ENCODE results near the gene NKG7.

Gene NKG7

DNA sequence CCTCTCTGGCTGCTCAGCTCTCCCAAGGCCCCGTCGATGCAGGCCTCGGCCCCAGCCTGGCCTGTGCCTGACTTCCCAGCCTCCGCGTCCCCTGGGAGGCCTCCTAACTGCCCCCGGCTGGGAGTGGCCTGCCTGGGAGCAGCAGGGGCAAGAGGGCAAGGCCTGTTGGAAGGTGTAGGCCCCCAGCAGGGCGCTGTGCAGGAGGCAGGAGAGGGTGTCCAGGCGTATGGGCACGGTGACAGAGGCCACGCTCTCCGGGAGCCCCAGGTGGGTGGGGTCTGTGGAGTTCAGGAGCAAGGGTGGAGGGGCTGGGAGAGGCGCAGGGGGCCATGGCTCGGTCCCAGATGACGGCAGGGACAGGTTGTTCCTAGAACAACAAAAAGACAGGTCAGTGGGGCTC, 16.7 kb upstream of the NKG7 start:
- DNase-seq, result no peak

DNA sequence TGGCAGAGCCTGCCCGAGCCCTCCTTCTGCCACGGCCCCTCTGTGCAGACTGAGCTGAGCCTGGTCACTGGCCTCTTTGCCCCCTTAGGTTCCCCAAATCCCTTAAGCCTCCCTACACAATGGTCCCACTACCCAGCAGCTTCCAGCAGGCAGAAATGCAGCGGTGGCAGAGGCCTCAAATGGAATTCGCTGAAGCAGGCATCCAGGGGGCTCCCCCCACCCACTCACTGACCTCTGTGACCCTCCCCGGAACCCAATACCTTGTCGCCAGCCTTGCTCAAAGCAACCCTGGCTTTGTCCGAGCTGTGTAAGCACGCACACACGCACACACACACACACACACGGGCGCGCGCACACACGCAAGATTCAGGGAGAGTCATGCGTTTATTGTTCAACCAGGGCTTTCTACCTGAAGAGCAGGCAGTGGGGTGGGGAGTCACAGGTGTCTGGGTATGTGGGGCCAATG, 15.5 kb upstream of the NKG7 start, which contains the start of gene LIM2:
LIM2 (minus strand) TSS at position 51 of the 466 bp plus-strand sequence. CDS start 531 bp downstream, outside the sequence.
- no peak for DNase-seq

DNA sequence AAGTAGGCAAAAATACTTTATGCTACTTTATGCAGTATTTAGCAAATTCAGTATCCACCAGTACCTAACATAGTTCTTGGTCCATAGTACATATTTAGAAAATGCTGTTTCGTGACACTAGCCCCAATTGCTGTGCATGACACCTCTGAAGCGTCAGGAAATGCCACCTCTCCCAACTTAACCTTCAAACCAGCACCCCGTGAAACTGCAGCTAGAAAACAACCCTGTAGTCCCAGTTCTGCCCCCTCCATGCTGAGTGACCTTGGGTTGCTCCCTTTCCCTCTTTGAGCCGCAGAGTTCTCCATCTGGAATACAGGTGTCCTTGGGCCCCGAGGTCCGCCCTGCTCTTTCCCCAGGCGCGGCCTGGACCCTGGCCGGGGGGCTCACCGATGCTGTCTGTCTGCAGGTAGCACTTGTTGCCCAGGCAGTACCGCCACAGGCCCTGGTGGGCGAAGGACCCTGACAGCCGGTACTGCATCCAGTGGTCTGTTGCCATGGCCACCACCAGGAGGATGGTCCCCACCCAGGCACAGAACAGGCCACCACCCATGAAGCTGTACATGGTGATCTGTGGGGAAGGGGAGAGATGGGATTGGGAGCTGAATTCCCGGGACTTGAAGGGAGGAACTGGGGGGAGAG, 14.5 kb upstream of the NKG7 start:
- no peak for DNase-seq

DNA sequence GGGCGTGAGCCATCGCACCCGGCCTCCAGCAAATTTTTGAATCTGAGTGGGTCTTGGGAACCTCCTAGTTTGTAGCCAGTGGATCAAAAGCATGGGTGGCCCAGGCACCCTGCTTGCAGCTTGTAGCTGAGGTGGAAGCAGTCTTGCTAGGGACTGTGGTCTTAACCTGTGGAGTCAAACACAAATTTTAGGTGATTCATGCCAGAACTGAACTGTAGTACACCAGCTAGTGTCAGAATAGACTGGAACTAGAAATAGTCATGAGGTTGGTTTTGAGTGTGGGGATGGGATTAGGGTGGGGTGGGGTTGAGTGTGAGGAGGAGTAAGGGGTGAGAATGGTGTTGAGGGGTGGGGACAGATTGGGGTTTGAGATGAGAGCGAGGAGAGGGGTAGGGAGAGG, 9.6 kb upstream of the NKG7 start:
- no peak for DNase-seq

DNA sequence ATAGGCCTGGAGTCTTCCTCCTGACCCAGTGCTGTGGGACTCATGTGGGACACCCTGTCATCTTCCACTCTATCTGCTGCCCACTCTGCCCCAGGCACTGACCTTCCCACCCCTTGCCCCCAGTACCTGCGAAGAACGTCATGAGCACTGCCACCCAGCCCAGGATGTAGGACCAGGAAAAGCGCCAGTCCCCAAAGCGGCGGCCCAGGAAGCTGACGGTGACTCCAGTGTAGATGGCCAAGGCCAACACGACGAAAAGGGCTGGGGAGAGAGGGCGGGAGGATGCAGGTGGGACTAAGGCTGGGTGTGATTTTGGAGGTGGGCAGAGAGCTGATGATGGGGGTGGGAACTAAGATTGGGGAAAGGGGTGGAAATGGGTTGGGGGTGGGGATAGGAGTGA, 7.9 kb upstream of the NKG7 start:
- no peak for DNase-seq

DNA sequence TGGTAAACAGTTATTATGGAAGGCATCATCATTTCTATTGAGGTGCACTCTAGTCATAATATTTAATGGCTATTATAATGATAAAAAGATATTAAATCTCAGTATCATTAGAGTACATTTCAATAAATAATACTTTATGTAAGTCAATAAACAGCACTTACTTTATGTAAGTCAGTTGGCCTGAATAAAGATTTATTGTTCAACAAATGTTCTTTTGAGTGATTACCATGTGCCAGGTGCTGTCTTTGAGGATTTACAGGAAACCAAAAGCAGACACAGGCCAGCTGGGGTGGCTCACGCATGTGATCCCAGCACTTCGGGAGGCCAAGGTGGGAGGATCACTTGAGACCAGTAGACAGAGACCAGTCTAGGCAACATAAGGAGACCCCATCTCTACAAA, 5.0 kb upstream of the NKG7 start:
- DNase-seq, result no peak

DNA sequence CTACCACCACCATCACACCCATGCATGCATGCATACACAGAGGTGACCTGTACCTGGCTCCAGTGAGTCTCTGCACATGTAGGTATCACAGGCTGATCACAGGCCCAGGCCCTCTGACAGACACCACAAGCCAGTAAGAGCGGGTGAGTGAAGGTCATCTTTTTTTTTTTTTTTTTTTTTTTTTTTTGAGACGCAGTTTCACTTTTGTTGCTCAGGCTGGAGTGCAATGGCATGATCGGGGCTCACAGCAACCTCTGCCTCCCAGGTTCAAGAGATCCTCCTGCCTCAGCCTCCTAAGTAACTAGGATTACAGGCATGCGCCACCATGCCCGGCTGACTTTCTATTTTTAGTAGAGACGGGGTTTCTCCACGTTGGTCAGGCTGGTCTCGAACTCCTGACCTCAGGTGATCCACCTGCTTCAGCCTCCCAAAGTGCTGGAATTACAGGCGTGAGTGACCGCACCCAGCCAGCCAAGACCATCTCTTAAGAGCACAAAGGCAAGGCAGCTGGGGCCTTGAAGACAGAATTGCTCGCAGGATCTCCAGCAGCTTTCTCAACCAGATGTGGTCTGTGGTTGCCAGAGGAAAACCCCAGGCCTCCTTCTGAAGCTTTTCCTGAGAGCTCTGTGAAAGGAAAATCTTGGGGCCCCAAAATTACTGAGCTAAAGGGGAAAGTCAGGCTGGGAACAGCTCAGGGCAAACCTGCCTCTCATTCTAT, 3.2 kb upstream of the NKG7 start:
- DNase-seq, result peak; percentile 29

DNA sequence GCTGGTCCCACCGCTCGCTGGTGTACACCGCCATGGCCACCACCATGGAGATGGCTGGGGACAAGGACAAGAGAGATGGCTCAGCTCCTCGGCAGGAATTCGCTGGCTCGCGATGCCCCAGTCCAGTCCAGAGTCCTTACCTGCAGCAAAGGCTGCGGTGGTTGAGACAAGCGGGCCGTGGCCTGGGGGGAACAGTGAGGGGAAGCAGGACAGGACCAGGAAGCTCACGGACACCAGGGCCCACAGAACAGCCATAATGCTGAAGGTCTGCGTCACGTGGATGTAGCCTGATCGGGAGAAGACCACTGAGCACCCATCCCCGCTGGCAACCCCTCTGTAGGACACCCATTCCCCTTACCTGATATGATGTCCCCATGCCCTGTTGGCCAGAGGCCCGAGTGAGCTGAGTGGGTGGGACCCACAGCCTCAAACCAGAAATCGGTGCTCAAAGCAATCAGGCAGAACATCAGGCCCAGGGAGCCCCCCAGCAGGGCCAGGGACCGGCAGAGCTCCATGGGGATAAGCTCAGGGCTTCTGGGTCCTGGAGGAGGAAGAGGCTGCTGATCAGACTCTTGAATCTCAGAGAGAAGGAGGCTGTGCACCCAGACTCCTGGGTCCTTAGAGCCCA, 319 bp downstream of the NKG7 start:
- DNase-seq, result no peak

DNA sequence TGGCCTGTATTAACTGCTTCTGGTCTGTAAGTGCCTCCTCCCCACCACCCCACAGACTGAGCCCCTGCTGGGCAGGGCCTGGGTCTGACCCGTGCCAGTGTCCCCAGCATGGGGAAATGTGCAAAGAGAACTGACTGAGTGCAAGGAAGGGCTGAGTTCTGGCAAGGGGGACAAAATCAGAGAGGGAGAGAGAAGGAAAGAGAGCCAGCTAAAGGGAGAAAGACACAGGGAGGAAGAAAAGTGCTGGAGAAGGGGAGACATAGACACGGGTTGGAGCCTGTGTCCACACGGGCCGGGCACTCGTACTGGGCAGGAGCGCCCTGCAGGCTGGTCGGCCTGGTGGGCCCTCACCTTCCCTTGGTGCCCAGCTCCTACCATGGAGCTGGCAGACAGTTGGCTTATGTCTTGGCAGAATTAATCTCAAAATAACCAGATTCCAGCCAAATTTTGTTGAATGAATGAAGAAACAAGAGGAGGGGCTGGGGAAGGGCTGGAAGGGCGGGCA, 1.2 kb downstream of the NKG7 start:
- no peak for DNase-seq

DNA sequence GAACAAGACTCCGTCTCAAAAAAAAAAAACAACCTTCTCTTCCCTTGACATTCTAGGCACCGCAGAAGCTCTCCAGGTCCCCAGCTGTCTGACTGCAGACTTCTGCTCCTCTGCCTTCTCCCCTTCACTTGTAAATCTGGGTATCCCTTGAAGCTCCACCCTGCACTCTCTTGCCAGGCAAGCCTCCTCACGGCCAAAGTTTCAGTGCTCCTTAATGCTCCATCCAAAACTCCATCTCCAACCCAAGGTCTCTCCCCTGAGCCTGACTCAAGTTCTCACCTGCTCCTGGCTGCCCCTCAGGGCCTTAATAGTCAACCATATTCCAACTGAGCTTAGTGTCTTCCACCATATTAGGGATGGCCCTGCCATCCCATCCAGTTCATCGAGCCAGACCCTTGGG, 2.2 kb downstream of the NKG7 start:
- DNase-seq, result no peak

DNA sequence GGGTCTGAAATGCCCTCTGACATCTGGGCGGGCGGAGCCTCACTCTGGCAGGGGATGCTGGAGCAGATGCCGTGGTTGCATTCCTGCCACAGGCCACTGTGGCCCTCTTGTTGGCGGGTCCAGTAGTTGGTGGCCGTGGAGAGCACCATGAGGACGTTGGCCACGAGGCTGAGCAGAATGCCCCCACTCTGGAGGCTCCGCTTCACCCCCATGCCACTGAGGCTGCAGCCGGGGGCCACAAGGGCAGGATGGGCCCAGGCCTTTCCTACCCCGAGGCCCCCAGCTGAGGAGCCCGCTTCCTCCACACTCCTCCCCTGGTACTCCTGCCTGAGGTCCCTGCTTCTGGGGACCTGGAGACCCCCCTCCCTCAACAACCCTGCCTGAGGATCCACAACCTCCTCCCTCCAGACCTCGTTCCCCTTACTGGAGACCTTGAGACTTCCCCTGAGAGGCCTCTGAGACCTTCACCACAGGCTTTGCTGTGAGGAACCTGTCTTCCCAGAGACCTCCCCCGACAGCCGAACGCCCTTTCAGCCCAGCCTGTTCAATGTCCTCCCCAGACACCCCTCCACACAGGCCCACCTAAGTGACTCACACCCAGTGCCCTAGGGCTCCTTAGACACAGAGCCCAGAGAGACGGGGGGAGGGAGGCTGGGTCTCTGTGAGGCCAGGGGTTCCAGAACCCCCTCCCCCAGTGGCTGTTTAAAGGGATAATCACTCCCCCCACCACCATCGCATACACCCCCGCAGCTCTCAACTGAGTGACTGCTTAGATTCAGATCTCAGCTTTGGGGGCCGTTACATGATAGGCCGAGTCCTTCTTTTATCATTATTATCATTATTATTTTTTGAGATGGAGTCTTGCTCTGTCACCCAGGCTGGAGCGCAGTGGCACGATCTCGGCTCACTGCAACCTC, 3.8 kb downstream of the NKG7 start, which contains the start of gene CLDND2:
CLDND2 (minus strand) TSS at position 638 of the 917 bp plus-strand sequence; CDS start at position 212, 426 bp downstream.
- DNase-seq, result no peak

DNA sequence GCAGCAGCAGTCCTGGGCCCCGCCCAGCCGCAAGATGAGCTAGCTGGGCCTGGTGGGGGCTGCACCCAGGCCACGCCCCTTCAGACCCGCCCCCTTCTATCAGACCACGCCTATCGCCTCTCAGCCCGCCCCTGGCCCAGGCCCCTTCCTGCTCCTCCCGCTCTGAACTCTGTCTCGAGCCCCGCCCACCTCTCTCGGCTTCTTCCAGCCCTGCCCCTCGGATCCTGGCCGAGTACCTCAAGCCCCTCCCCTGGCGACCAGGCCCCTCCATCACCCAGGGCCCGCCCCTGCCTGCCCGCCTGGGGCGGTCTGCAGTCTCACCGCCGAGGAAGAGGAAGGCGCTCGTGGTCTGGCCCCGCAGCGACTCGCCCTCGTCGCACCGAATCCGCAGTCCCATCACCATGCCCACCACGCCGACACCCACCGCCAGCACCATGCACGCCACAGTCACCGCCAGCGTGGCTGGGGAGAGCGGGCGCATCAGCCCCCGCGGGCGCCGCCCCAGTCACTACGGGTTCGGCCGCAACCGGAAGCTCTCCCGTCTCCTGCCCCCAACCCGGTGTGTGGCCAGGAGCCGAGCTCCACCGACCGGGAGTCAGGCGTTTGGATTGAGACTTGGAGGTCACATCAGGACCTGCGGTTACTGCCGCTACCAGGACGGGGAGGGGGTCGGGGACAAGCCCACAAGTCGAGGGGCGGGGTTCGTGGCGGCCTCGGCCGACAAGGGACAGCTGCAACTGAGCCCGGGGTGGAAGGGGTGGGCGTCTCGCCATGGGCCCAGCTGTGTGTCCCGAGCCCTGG, 4.7 kb downstream of the NKG7 start:
- DNase-seq, result peak; percentile 98

DNA sequence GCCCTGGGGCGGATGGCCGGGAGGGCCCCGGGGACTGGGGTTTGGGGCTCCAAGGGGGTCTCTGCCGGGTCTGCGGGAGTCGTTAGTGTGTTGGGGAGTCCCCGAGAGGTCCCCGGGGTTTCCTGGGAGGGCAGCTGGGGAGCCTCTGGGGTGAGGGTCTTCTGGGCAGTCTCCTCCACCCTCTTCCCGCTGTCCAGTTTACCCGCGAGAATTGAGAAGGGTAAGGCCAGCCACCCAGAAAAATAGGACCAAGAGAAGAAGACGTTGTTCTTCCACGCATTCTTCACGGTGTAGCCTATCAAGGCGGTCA, 5.2 kb downstream of the NKG7 start:
- DNase-seq, result no peak

DNA sequence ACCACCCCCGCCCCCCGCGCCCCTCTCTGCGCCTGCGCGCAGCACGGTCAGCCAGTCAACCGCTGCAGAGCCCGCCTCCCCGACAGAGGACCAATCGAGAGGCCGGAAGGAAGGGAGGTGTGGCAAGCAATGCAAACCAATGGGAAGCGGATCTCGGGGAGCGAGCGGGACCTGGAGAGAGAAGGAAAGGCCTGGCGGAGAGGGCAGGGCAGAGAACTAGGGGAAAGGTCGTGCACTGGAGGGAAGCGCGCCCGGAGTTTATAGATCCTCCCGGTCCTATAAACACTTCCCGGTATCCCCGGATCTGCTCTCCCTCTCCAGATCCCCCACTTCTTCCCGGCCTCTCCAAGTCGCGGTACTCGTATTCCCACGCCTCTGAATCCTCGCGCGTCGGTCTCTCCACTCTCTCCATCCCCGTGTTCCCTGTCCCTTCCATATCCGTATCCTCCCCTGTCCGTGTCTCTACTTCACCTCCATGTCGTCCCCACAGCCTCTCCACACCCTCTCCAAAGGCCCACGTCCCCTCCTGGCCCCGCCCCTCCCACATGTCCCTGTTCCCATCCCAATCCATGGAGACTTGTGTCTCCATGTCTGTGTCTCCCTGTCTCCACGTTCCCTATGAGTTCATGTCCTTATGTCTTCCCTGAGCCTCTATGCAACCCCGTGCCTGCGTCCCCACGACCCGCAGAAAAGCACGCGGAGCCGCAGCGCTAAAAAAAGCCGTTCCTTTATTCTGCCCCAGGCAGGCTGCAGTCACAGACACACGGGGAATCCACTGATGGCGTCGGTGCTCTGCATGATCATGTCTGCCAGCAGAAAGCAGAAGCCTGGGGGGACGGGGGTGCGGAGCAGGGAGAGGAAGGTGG, 5.8 kb downstream of the NKG7 start:
- peak; percentile 95 for DNase-seq

DNA sequence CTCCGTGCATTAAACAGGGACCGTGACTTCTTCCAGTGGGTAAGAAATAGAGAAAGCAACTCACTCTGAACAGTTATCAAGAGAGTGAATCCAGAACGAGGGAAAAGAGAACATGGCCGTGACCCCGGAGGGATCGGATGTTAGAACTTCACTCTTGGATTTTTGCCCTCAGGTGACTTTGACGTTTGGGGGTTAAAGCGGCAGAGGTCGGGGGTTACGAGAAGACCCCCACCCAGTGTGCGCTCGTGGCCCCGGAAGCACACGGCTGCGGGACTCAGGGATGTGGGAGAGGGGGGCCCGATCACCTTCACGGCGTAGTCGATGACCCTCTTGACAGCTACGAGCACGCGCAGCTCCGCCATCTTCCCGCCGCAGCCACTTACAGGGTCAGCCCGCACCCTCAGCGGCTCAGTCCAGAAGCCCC, 6.5 kb downstream of the NKG7 start, which contains the start of gene ETFB:
ETFB (minus strand) TSS at position 424 of the 424 bp plus-strand sequence; CDS start at position 362, 62 bp downstream.
- DNase-seq, result no peak

DNA sequence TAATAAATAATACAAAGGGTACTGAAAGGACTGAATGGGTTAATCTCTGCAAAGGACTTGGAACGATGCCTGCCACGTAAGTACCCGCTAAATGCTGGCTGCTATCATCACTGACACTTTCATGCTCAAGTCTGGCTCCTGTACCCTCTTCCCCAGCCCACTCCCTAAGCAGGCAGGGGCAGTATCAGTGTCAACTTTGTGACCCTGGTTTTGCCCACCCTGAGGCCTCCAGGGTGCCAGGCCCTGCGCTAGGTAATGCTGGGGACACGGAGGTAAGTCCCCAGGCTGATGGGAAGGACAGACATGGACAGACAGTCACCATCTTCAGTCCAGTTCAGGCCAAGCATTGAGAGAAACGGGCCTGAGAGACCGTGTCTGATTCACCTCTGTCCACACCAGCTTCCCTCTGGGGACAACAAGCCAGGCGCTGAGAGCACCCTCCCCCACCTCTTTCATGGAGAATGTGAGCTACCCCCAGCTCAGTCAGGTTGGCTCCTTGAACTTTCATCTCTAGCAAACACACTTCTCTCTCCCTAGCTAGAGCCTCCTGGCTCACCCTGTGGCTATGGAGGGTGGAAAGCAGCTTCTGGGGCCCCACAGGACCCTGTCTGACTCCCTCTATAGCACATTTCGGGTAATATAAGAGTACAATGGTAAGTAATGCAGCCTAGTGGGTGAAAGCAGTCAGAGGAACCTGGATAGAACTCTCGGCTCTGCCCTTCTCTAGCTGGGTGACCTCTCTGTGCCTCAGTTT, 7.1 kb downstream of the NKG7 start:
- peak; percentile 27 for DNase-seq

DNA sequence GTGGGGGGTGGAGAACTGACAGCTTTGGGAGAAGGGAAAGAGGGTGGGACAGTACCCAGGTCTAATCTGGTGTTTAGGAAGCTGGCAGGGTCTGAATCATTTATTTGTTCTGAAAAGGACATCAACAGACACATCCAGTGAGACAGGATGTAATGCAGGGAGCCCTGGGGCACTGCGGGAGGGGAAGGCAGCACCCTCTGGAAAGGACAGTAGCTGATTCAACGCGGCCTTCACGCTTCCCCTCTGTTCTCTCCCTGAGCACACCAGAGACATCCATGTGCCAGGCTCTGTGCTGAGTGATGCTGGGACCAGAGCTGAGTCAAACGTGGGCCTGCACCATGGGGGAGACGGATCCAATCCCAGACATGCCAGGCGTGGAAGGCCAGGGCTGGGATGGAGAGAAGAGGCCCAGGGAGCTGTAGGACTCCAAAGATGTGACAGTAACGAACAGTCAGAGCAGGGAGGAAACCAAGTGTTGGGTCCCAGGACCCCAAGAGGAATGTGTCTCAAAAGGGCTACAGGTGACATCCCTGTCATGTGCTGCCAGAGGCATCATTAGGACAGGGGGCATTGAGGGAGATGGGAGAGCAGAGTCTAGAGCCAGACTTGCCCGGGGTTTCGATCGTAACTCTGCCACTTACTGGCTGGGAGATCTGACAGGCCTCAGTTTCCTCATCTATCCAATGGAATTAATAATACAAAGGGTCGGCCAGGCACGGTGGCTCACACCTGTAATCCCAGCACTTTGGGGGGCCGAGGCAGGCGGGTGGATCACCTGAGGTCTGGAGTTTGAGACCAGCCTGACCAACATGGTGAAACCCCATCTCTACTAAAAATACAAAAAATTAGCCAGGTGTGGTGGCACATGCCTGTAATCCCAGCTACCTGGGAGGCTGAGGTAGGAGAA, 8.0 kb downstream of the NKG7 start:
- DNase-seq, result no peak

DNA sequence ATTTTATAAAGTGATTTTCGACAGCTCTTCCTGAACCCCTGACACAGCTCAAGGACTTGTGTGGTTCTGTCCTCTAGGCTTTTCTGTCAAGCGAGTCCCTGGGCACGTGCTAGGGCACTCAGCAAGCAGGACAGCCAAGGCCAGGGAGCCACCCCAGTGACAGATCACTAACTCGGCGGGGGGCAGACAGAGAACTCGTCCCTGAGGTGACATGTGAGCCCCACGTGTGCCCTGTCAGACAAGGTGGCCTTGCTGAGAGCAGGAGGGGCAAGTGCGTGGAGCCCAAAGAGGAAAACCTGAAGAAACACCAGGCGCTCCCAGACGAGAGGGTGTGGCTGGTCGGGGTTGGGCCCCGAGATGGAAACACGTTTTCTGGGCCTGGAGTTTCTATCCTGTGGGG, 11.2 kb downstream of the NKG7 start:
- DNase-seq, result no peak

DNA sequence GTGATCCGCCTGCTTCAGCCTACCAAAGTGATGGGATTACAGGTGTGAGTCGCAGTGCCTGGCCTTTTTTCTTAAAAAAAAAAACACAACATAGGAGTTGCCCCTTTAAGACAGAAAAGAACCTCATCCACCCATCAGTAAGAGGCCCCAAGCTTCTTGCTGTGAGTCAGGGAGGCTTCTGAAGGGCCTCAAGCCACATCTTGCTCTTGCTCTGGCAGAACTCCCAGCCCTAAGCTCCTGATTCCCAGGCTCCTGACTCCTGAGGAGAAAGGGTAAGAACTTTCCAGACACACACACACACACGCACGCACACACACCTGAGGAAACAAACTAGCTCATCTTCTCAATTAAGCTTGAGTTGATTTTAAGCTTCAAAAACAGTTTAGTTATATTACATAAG, 13.2 kb downstream of the NKG7 start:
- no peak for DNase-seq

Data from CD4-positive, alpha-beta T cell treated with Interleukin-17A for 4 hours (primary cell).